ENCODE results near the gene FOXK2.
"Not testable (repeated sequence)": the region's sequence is repeated elsewhere in the genome, so short reads cannot be mapped to it uniquely, and the experiment has no call there.

FOXK2 gene

DNA sequence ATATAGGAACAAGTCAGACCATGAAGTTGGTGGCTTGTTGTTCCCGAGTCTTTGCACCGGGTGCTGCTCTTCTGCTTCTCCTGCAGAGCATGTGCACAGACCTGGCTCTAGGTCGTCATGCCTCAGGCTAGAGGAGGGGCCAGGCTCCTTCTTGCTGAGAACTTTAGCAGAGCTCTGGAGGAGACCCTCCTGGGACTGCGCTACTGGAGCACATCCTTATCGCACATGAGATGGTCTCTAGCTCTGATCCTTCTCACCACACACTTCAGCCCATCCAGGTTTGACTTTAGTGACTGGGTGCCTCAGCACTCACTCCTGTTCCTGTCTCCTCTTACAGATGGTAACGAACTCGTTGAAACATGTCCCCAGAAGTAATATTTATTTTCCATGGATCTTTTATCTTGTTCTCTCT lies 14.9 kb downstream of the FOXK2 start:
- no peak for DNase-seq

DNA sequence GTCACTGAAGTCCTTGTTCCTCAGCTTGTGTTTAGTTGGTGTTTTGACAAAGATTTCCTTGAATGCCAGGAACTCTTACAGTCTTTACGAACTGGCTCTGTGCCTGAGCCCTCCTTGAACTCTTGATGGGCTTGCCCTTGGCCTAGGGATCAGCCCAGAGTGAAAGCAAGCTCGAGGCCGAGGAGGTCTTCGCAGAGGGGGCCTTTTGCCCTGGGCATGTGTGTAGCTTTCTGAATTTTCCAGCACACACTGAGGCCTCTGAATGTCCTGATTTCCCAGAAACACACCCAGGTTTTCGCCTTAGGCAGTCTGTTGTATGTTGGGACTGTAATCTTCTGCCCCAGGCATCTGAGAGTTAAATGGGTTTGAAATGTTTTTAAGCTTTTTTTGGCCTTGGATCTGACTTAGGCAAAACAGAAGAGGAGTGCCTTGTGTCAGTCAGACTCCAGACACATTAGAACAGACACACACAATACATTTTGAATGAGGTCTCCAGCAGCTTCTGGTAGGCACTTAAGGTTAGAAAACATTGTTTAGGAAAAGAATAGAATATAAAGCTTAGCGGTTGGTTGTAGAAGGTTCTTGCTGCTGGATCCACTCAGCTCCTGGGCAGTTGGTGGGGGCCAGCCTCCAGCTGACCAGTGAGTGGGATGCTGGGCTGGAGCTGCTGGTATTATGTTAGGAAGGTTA lies 17.1 kb downstream of the FOXK2 start:
- DNase-seq = peak; percentile 60

GRCh38 chr17:82537228-82537627 lies 17.7 kb downstream of the FOXK2 start:
- DNase-seq = not testable (repeated sequence)

DNA sequence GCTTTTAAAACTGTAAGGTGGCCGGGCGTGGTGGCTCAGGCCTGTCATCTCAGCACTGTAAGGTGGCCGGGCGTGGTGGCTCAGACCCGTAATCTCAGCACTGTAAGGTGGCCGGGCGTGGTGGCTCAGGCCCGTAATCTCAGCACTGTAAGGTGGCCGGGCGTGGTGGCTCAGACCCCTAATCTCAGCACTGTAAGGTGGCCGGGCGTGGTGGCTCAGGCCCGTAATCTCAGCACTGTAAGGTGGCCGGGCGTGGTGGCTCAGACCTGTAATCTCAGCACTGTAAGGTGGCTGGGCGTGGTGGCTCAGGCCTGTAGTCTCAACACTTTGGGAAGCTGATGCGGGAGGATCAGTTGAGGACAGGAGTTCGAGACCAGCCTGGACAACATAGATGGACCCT lies 19.5 kb downstream of the FOXK2 start:
- not testable (repeated sequence) for DNase-seq

GRCh38 chr17:82542439-82542838 lies 22.9 kb downstream of the FOXK2 start:
- DNase-seq = no peak

DNA sequence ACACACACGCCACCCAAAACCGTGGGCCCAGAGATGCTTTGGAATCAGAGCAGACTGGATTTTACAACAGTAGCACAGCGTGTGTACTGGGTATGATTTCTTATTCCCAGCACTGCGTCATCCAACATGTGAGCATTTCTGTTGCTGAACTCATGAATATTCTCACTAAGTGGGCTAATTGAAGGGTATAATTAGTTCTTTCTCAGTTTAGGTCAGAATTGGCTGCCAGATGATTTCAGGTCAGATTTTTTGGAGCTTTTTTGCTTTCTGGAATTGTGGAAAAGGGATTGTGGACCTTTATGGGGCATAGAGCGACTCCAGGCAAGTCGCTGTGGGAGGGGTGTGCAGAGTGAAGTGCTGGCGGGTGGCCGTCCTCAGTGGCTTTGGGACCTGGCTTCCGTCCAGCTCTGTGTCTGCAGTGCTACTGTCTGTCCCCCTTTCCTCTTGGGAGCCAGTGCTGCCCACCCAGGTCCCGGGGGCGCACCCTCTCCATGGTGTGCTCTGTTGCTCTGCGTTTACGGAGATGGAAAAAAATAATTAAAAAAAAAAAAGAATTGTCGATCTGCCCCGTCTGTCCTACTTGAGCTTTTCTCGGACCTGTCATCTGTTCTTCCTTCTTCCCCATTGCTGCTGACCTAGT lies 25.0 kb downstream of the FOXK2 start:
- DNase-seq = no peak

- no peak for DNase-seq
These were observed 25.5 kb downstream of the FOXK2 start for GRCh38 chr17:82545071-82545462.

- DNase-seq = no peak
These were observed 28.4 kb downstream of the FOXK2 start for GRCh38 chr17:82547981-82548380.

DNA sequence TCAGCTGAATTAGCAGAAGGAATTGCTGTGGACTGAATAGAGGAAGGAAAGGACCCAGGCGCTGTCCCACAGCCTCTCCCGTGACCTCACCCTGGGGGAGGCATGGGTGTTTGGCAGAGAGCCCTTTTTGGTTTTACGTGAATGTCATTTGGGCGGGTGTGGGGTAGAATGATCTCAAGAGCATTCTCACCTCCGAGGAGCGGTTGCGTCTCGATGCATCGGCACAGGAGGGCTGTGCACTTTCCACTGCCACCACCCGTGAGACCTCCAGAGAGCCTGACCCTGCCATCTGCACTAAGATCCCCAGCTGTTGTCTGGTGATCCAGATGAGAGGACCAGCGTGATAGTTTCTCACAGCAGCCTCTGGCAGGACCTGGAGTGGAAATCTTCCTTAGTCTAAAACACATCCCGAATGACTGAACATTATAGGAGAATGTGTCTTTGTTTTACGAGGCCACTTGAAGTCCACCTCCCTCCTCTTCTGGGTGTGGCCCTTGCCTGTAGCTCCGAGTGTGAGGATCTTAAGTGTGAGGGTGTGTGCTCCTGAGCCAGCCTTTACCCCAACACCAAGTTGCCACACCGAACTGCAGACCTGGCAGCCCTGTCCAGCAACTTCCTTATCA lies 29.3 kb downstream of the FOXK2 start:
- DNase-seq = no peak

- DNase-seq = peak; percentile 58
These were observed 32.4 kb downstream of the FOXK2 start for GRCh38 chr17:82551779-82552457.

DNA sequence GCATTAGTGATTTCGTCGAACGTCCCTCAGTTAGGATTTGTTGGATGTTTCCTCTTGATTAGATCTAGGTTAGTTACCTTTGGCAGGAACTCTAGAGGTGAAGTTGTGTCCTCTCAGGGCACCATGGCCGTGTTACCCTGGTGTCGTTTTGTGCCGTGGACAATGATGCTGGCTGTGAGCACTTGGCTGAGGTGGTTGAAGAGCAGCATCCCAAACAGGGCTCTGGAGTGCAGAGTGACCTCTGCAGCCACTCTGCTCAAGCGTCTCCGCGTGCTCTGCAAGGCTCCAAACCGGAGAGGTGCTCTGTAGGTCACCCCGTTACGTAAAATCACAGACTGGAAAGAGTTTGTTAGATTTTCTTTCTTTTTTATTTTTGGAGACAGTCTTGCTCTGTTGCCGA lies 33.0 kb downstream of the FOXK2 start:
- DNase-seq = no peak

GRCh38 chr17:82553210-82553930 lies 33.8 kb downstream of the FOXK2 start:
- DNase-seq = no peak

- not testable (repeated sequence) for DNase-seq
These were observed 38.0 kb downstream of the FOXK2 start for GRCh38 chr17:82557510-82557909.

GRCh38 chr17:82559566-82560251 lies 40.2 kb downstream of the FOXK2 start:
- peak; percentile 32 for DNase-seq

DNA sequence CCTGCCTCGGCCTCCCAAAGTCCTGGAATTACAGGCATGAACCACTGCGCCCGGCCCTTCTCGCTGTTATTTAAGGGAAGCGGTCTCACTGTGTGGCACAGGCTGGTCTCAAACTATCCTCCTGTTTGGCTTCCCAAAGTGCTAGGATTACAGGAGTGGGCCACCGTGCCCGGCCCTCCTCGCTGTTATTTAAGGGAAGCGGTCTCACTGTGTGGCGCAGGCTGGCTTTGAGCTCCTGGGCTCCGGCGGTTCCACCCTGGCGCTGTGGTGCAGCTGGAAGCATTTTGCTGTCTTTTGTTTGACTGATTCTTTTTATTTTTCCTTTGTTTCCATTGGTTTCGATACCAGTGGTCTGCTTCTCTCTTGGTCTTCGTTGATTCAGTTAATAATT lies 40.7 kb downstream of the FOXK2 start:
- DNase-seq = no peak

GRCh38 chr17:82560802-82561428 lies 41.4 kb downstream of the FOXK2 start:
- no peak for DNase-seq

DNA sequence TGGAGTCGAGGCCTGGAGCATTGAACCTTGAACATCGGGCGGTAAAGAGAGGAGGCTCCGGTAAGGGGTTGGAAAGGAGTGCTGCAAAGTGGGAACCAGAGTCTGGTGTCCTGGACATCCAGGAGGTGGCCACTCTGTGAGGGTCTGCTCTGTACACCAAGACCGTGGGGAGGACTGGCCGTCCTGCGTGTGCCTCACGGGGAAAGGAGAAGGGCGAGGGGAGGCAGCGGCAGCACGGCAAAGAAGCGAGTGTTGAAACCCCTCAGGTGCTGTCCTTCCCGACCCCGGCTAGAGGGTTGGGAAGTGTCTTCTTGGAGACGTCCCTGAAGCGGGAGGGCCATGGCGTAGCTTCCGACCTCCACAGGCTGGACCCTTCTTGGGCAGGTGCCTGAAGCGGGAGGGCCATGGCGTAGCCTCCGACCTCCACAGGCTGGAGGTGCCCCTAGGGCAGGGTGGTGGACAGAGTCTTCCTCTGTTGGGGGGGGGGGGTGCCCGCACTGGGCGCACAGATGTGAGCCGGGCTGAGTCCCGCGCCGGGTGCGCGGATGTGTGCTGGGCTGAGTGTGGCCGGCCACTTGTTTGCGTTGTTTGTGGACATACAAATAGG lies 42.0 kb downstream of the FOXK2 start:
- DNase-seq = no peak

DNA sequence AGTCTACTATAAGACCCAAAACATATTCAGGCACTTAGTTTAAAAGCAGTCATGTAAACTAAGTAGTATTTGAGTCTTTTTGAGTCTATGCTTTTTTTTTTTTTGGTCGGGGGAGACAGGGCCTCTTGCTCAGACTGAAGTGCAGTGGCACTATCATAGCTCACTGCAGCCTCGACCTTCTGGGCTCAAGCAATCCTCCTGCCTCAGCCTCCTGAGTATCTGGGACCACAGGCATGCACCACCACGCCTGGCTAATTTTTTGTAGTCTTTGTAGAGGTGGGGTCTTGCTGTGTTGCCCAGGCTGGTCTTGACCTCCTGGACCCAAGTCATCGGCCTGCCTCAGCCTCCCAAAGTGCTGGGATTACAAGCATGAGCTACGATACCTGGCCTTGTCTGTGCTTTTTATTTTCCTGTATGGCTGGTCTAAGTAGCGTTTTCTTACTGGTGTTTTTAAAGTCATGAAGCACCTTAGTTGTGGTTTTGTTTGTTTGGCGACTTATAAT lies 43.2 kb downstream of the FOXK2 start:
- not testable (repeated sequence) for DNase-seq

DNA sequence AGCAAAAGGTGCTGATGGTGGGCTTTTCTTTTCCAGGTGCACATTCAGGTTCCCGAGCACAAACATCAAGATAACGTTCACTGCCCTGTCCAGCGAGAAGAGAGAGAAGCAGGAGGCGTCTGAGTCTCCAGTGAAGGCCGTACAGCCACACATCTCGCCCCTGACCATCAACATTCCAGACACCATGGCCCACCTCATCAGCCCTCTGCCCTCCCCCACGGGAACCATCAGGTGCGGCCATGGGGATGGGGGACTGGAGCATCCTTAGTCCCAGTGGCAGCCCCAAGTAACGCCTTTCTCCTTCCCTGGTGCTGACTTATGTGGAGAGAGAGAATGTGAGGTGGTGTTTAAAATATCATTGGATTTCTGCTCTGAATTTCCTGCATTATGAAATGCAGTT lies 43.8 kb downstream of the FOXK2 start:
- DNase-seq = no peak

GRCh38 chr17:82563745-82564144 lies 44.2 kb downstream of the FOXK2 start:
- not testable (repeated sequence) for DNase-seq

DNA sequence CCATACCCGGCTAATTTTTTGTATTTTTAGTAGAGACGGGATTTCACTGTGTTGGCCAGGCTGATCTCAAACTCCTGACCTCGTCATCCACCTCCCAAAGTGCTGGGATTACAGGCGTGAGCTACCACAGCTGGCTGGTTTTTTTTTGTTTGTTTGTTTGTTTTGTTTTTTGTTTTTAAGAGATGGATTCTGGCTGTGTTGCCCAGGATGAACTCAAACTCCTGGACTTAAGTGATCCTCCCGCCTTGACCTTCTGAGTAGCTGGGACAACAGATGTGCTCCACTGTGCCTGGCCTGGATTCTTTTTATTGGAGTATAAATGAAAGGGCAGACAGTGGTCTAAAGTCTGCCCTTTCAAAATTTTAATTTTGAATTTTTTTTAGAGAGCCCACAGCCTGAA lies 44.7 kb downstream of the FOXK2 start:
- DNase-seq = no peak

Measured in eye (tissue), 1 donor.